ENCODE data around the gene CHRND. TPM values are rescaled to one million over a fixed set of nuclear protein-coding genes. Genes with fewer than 3 reads are reported as not detected.
A peak's percentile ranks its signal among the peaks of the same experiment; 100 is the strongest.

Gene CHRND
- total RNA-seq = 4.1 and 5.8 TPM in 2 replicates
- long read RNA-seq, partial matches to known transcripts = 0 of 2 reads
- long read RNA-seq, other reads (novel, unspliced or antisense) = 2 of 2 reads

DNA sequence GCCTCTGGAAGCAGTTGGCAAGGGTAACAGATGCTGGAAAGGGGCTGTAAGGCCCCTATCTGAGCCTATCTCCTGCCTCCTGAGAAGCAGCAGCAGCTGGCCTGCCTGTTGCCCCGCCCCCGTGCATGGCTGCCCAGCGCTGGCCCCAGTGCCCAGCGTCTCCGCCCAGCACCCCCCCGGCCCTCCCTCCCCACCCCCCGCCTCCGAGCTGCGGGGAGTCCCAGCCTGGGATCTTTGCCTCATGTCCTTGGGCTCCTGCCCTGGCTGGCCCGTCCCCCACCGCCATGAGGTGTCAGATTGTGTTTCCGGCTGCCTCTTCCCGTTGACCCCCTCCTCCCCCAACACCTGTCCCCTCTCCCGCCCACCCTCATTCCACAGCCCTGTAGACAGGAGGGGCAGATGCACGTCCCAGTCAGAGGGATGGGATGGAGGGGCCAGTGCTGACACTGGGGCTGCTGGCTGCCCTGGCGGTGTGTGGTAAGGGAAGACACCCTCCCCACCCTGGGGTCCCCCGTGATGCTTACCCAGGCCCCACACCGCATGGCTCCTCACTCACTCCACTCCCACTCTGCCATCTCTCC lies at the start of gene CHRND:
Gene CHRND (plus strand): TSS at position 370 of the 581 bp plus-strand sequence. CDS start 56 bp downstream, at position 426.
- Mint-ChIP-seq H3K27ac (ENCODE audit: unreplicated experiment) (no peak within 1 kb of the TSS), H3K36me3 (ENCODE audit: low read depth) (no peaks in the 10 kb centered on the region), H3K4me1 (peaks cover 8% of the 10 kb centered on the region), H3K4me3 (peak within 1 kb of the TSS; percentile 54), H3K9me3 (no peaks in the 10 kb centered on the region), H3K27me3 (ENCODE audit: low read depth) (peaks cover 43% of the 10 kb centered on the region)
- DNase-seq (ENCODE audit: low read depth, low spot score) = no peak
- TF ChIP-seq, protein P1, sequence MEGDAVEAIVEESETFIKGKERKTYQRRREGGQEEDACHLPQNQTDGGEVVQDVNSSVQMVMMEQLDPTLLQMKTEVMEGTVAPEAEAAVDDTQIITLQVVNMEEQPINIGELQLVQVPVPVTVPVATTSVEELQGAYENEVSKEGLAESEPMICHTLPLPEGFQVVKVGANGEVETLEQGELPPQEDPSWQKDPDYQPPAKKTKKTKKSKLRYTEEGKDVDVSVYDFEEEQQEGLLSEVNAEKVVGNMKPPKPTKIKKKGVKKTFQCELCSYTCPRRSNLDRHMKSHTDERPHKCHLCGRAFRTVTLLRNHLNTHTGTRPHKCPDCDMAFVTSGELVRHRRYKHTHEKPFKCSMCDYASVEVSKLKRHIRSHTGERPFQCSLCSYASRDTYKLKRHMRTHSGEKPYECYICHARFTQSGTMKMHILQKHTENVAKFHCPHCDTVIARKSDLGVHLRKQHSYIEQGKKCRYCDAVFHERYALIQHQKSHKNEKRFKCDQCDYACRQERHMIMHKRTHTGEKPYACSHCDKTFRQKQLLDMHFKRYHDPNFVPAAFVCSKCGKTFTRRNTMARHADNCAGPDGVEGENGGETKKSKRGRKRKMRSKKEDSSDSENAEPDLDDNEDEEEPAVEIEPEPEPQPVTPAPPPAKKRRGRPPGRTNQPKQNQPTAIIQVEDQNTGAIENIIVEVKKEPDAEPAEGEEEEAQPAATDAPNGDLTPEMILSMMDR (conservative IDR thresholded peaks at IDR 0.05) = no peak

DNA sequence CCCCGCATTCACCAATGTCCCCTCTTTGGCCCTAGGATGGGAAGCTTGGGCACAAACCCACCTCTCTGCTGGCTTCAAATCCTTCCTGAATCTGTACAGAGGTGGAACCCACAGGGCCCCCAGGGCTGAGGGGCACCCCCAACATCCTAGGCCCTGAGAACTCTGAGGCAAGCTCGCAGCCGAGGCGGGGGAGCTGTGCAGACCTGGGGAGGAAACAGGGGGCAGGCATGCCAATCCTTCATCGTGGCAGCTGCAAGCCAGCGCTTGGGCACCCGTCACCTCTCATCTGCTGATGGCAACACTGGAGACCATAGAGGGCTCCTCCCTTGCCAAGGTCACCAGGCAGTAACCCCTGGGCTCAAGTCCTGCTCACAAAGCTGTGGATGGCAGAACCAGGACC lies 49.2 kb upstream of the CHRND start:
- no peaks in the 10 kb centered on the region for H3K36me3 Mint-ChIP-seq (ENCODE audit: low read depth)
- no peak for DNase-seq (ENCODE audit: low read depth, low spot score)
- H3K4me1 Mint-ChIP-seq = no peaks in the 10 kb centered on the region
- H3K27ac Mint-ChIP-seq (ENCODE audit: unreplicated experiment) = no peak overlapping the region
- TF ChIP-seq, protein P1 (conservative IDR thresholded peaks at IDR 0.05) = no peak
- H3K4me3 Mint-ChIP-seq = no peak overlapping the region
- peaks cover 17% of the 10 kb centered on the region for H3K27me3 Mint-ChIP-seq (ENCODE audit: low read depth)
- H3K9me3 Mint-ChIP-seq = no peaks in the 10 kb centered on the region

DNA sequence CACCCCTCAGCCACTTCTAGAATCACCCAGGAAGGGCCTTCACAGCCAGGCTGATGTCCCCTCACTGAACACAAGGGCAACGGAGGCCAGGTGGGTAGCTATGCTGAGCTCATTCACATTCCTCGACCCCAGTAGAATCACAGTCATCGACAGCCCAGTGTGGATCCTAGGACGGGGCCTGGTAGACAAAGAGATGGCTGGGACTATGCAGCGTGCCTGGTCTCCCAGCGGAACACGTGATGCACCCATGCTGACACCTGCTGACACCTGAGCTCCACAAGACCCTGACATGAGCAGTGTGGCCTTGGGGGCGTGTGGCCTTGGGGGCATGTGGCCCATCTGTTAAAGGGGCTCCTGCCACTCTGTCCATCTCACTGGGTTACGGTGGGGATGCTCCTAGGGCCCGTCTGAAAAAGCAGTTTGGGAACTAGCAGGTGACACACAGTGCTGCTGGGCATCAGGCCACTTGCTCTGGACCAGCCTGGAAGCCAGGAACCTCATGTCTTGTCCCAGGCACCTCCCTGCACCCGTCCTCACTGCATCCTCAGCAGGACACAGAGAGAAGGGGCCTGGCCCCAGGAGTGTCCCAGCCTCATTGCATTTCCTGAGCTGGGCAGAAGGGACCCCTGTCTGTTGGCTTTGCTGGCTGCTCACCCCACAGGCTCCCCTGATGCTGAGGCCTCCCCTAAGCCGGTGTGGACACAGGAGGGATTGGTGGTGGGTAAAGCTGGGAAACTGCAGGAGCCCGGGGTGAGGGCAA lies 48.0 kb upstream of the CHRND start:
- DNase-seq (ENCODE audit: low read depth, low spot score) = no peak
- TF ChIP-seq, protein P1 (conservative IDR thresholded peaks at IDR 0.05) = no peak

DNA sequence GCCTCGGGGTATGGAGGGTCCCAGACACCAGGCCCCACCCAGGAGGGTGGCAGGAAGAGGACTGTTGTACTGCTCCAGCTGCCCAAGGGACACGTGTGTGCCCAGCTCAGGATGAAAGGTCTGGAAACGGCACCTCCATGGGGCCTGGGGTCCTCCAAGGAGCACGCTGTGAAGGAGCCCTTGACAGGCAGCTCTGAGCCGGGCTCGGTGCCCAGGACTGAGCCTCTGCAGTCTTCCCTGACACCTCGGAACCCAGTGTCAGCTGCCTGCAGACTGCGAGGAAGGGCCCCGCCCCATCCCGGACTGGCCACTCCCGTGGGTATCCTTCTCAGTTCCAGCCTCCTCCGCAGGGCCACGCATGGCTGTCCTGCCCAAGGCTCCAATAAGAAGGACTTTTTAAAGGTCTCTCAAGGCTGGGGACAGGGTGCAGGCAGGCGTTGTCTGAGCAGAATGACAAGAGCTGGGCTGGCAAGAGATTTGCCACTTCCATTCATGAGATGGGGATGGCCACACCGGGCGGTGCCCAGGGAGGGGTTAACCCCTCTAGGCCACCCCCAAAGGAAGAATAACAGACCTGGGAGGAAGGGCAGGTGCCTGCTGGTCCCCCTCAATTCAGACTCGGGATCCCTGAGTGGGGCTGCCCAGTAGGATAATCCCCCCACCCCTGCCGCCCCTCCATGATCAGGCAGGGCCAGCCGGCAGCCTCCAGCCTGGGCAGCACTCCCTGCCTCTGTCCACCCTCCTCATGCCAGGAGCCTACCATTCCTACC lies 47.2 kb upstream of the CHRND start:
- Mint-ChIP-seq H3K4me1 (no peaks in the 10 kb centered on the region), H3K27ac (ENCODE audit: unreplicated experiment) (no peak overlapping the region), H3K9me3 (no peaks in the 10 kb centered on the region), H3K4me3 (no peak overlapping the region), H3K27me3 (ENCODE audit: low read depth) (peaks cover 18% of the 10 kb centered on the region), H3K36me3 (ENCODE audit: low read depth) (no peaks in the 10 kb centered on the region)
- TF ChIP-seq, protein P1 (conservative IDR thresholded peaks at IDR 0.05) = no peak
- no peak for DNase-seq (ENCODE audit: low read depth, low spot score)

More for the DNA sequence above, 48.0 kb upstream of the CHRND start:
- no peaks in the 10 kb centered on the region for H3K4me1 Mint-ChIP-seq
- no peak overlapping the region for H3K27ac Mint-ChIP-seq (ENCODE audit: unreplicated experiment)
- H3K27me3 Mint-ChIP-seq (ENCODE audit: low read depth) = peaks cover 13% of the 10 kb centered on the region
- H3K9me3 Mint-ChIP-seq = no peaks in the 10 kb centered on the region
- H3K36me3 Mint-ChIP-seq (ENCODE audit: low read depth) = no peaks in the 10 kb centered on the region
- H3K4me3 Mint-ChIP-seq = no peak overlapping the region

DNA sequence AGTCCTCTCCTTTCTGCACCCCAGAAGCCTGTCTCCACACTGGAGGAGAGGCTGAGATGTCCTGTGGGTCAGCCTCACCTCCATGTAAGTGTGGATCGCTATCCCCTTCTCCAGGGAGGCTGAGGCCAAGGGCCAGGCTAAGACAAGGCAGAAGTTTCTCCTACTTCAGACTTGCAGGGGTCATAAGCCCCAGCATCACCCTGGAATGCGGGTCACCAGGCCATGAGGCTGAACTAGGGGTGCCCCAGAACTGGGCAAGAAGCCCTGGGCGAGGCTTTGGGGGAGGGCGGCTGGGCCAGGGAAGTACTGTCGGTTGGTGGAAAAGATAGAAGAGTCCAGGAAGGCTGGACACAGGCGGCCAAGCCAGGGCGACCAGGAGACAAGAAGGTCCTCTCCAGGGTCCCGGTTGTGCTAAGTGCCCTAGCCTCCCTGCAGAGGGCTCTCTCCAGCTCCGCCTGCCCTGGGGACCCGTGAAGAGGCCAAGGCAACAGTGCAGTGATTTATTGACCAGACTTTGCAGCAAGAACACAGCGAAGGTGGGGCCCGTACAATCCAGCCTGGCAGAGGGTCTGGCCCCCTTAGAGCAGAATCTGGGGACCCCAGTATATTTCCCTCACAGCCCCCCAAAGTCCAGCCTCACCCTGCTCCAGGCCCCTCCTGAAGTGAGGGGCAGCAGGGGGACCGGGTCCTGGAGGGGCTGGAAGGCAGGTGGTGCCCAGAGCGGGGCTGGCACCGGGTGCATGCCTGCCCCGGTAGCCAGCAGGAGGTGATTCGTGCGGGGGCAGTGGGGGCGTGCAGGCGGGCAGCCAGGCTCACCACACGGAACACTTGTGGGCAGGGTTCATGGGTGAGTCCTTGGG lies 46.4 kb upstream of the CHRND start:
- DNase-seq (ENCODE audit: low read depth, low spot score) = no peak
- Mint-ChIP-seq H3K4me1 (no peaks in the 10 kb centered on the region), H3K36me3 (ENCODE audit: low read depth) (no peaks in the 10 kb centered on the region), H3K27me3 (ENCODE audit: low read depth) (peaks cover 22% of the 10 kb centered on the region), H3K9me3 (no peaks in the 10 kb centered on the region), H3K4me3 (no peak overlapping the region), H3K27ac (ENCODE audit: unreplicated experiment) (no peak overlapping the region)
- TF ChIP-seq, protein P1 (conservative IDR thresholded peaks at IDR 0.05) = no peak
